NCI-H1694 (cell line): ENCODE measurements around the gene PUS10.
"Not testable (repeated sequence)": the region's sequence is repeated elsewhere in the genome, so short reads cannot be mapped to it uniquely, and the experiment has no call there.

ENCODE experiments used
- DNase-seq: peaks from one replicate; lab custom pipeline; 2025; lab: John Stamatoyannopoulos, UW

Gene PUS10, protein sequence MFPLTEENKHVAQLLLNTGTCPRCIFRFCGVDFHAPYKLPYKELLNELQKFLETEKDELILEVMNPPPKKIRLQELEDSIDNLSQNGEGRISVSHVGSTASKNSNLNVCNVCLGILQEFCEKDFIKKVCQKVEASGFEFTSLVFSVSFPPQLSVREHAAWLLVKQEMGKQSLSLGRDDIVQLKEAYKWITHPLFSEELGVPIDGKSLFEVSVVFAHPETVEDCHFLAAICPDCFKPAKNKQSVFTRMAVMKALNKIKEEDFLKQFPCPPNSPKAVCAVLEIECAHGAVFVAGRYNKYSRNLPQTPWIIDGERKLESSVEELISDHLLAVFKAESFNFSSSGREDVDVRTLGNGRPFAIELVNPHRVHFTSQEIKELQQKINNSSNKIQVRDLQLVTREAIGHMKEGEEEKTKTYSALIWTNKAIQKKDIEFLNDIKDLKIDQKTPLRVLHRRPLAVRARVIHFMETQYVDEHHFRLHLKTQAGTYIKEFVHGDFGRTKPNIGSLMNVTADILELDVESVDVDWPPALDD

DNA sequence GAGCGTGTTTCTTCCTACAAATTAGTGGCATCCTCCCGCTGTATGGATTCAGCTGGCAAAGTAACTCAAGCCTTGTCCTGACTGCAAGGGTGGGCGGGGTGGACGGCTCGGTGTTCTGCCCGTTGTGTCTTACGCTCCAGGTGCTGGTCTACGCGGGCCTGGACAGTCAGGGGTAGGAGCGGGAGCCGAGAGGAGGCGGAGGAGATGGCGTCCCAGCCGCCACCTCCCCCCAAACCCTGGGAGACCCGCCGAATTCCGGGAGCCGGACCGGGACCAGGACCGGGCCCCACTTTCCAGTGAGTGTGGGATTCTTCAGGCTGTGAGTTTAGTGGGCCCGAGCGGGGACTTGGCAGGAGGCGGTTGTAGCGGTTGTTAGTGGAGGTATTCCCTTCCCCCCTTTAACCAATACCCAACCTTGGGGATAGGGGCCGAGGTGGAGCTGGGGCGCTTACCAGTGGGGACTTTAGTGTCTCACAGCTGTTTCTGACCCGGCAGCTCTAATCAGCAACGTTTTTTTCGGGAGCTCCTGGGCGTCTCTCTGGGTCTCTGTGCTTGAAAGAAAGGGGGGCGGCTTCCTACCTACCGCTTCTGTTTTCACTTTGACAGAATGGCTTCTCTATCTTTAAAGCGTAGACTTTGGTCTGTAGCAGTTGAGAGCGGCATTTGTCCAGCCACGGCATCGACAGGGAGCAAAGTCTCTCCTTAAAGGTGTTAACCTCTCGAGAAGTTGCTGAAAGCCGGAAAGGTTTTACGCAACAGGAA is at the start of gene PUS10, which contains the start of gene PEX13:
TSS of gene PUS10 (minus strand) at position 700 of the 762 bp plus-strand sequence. CDS start 6,365 bp downstream, outside the sequence.
TSS of gene PEX13 (plus strand) at position 165 of the 762 bp plus-strand sequence. CDS start at position 205, 40 bp downstream.
- peak; percentile 74 for DNase-seq

DNA sequence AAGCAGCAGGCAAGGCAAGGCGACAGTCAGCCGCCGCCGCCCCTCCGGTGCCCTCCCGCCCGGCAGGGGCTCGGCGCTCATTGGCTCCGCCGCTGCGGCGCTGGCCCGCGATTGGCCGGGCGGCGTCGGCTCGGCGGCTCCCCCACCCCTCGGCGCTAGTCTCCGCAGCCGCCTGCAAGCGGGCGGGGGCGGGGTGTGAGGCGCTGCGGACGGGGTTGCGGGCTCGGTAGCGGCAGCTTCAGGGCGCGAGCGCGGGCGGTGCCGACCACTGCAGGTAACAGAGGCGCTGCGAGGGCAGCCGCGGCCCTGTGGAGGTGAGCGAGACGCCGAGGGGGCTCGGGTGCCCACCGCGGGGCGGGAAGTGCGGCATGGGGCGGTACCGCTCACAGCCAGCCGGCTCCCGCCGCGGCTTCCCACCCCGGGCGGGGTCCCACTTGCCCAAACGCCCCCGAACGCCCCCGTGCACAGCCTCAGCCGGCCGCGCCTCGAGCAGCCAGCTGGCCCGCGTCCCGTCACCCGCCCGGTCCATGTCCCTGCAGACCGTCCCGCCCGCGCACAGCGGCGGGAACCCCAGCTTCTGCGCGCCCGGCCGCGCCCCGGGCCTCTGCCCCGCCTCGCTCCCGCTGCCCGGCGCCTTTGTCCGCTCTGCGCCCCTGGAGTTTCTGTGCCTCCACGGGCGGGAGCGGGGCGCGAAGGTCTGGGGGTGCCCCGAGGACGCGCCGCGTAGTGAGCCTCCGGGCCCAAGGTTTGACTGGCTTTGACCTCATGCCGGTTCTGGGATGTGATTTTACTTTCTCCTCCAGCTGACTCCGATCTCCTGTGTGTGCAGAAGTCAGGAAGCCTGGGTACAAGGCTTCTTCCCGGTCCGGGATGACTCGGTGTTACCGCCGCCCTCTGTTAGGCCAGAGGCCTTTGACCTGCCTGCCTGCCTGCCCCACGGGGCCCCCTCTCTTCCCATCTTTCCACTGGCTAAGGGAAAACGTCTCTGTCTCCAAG is 48.0 kb upstream of the PUS10 start, which contains the start of gene SANBR:
TSS of gene SANBR (plus strand) at position 158 of the 996 bp plus-strand sequence. CDS start 4,480 bp downstream, outside the sequence.
- peak; percentile 81 for DNase-seq

DNA sequence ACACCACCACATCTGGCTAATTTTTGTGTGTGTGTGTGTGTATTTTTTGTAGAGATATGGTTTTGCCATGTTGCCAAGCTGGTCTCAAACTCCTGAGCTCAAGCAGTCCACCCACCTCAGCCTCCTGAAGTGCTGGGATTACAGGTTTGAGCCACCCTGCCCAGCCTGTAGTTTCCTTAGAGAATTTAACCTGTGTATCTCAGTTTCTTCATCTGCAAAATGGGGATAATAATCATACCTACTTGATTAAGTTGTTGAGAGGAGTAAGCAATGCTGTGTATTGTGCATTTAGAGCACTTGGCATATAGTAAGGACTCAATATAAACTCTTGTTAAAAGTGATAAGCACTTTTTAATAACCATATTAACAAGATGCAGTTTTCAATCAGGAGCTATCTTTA is 41.3 kb upstream of the PUS10 start:
- DNase-seq, result no peak

DNA sequence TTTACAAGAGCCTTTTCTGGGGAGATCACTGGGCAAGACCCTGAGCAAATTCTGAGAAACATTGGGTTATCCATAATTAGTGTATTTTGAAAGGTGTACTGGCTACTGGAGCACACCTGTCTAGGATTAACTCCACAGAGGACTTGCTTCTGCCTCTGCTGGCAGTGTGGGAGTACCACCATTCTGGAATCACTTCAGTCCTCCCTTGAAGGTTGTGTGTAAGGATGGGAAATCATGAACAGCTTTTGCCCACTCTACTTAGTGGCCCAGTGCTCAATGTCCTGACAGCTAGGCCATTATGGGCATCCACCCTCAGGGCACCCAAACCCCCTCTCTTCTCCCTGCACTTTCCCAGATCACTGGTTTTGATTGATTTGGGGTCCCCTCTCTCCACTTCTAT is 39.5 kb upstream of the PUS10 start:
- no peak for DNase-seq

DNA sequence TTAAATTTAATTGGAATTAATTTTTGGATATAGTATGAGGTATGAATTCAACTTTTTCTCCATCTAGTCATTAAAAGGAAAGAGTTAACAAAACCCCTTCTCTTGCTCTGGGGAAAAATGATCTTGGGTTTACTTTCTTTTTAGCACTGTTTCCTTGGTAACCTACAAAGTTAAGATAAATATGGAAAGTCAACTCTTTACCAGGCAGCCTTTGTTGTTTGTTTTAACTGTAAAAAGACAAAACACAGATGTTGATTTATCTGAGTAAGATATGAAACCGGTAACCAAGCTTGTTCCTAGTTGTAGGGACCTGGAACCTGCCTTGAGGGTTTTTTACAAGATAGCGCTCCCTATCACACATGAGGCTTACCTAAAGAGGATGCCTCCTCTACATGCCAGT is 37.5 kb upstream of the PUS10 start:
- no peak for DNase-seq

DNA sequence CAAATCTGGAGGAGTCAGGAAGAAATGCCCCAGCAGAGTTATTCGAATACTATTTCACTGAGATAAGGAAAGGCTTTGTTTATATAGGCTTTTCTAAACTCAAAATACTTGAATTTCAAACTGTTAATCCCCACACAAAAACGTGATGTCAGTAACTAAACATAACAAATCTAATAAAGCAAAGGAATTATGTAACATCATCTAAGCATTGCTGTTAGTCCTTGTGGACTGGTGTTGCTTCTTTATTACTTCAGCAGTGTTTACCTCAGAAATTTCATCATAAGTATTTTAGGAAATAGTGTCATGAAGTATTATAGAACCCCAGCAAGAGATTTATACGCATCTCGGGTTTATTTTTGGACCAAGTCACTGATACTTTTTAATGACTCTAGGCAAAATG is 27.9 kb upstream of the PUS10 start:
- DNase-seq, result no peak

DNA sequence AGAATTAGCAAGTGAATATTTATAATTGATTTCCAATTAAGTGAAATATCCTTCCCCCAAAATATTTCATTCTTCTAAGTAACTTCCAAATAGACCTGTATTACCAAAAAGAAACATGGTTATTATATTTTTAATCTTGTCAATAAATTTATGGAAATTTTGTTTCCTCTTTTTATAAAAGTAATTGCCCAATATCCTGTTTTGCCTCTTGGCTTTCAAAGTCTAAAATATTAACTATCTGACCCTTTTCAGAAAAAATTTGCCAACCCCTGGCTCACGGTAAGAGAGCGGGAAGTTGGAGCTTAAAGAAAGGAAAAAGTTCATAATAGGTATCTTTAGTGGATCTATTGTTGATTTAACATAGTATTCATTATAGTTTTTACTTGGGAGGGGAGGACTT is 27.2 kb upstream of the PUS10 start:
- DNase-seq, result no peak

DNA sequence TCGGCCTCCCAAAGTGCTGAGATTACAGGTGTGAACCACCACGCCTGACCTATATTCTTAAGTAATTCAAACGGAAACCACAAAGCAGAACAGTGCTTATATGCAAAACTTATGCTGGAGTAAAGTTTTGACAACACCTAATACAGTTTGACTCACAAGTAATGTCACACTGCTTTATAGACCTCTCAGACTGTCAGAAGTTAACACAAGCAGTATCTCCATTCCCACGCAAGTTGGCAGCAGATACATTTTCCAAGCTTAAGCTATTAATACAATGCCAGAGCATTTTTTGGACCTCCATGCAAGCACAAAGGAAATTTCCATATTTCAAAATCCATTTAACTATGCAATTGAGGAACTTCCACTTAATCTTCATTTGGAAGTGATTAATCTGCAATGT is 26.6 kb upstream of the PUS10 start:
- DNase-seq, result no peak

DNA sequence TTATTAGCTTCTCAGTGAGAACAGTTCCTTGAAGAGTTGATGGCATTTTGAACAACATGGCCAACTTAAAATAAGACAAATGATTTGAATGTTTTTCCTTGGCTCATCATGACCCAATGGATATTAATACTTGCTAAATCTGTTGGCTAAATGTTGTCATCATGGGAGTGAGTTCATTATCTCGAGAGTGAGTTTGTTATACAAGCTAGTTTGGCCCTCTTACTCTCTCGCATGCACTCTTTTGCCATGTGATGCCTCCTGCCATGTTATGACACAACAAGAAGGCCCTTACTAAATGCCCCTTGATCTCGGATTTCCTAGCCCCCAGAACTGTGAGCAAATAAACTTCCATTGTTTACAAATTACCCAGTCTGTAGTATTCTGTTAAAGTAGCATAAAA is 24.8 kb upstream of the PUS10 start:
- DNase-seq, result no peak

DNA sequence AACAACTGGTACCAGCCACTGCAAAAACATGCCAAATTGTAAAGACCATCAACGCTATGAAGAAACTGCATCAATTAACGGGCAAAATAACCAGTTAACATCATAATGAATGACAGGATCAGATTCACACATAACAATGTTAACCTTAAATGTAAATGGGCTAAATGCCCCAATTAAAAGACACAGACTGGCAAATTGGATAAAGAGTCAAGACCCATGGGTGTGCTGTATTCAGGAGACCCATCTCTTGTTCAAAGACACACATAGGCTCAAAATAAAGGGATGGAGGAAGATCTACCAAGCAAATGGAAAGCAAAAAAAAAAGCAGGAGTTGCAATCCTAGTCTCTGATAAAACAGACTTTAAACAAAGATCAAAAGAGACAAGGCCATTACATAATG is 18.6 kb upstream of the PUS10 start:
- not testable (repeated sequence) for DNase-seq

DNA sequence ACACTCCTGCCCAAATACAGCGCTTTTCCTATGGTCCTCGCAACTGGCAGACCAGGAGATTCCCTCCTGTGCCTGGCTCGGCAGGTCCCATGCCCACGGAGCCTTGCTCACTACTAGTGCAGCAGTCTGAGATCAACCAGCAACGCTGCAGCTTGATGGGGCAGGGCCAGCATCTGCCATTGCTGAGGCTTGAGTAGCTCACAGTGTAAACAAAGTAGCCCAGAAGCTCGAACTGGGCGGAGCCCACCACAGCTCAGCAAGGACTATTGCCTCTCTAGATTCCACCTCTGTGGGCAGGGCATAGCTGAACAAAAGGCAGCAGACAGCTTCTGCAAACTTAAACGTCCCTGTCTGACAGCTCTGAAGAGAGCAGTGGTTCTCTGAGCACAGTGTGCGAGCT is 16.5 kb upstream of the PUS10 start:
- not testable (repeated sequence) for DNase-seq

DNA sequence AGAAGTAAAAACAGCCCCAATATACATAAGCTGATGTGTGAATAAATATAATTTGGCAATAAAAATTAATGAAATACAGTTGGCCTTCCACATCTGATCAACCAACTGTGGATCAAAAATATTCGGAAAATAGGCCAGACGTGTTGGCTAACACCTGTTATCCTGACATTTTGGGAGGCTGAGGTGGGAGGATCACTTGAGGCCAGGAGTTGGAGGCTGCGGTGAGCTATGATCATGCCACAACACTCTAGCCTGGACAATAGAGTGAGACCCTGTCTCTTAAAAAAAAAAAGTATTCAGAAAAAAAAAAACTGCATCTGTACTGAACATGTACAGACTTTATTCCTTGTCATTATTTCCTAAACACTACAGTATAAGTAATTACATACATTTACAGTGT is 11.5 kb upstream of the PUS10 start:
- DNase-seq, result no peak

DNA sequence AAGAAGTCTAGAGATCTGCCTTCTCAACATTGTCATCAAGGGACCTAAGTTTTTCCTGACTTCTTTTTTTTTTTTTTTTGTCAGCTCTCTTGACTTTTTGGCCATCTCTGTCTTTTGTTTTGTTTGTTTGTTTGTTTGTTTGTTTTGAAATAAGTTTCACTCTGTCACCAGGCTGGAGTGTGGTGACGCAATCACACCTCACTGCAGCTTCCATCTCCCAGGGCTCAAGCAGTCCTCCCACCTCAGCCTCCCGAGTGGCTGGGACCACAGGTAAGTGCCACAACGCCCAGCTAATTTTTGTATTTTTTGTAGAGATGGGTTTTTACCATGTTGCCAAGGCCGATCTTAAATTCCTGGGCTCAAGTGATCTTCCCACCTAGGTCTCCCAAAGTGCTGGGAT is 5.6 kb upstream of the PUS10 start:
- DNase-seq, result no peak

DNA sequence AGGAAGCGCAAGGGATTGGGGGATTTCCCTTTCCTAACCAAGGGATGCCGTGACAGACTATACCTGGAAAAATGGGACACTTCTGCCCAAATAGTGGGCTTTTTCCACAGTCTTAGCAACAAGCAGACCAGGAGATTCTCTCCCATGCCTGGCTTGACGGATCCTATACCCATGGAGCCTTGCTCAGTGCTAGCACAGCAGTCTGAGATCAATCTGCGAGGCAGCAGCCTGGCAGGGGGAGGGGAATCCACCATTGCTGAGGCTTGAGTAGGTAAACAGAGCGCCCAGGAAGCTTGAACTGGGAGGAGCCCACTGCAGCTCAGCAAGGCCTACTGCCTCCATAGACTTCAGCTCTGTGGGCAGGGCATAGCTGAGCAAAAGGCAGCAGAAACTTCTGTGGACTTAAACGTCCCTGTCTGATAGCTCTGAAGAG is 3.2 kb upstream of the PUS10 start:
- no peak for DNase-seq

DNA sequence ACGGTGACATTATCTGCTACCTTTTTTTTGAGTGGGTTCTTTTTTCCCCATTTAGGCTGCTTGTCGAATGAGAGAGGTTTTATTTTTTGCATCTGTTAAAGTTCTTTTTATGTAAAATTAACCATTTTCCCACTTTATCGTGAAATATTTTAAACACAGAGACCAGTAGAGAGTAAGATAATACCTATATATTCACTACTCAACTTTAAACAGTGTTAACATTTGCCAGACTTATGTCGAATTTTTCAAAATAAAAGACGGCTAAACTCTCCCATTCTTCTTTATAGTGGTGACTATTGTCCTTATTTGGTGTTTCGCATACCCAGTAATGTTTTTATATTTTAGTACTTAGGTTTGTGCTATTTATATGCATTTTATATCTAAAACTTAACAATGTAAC is 743 bp upstream of the PUS10 start:
- DNase-seq, result no peak

DNA sequence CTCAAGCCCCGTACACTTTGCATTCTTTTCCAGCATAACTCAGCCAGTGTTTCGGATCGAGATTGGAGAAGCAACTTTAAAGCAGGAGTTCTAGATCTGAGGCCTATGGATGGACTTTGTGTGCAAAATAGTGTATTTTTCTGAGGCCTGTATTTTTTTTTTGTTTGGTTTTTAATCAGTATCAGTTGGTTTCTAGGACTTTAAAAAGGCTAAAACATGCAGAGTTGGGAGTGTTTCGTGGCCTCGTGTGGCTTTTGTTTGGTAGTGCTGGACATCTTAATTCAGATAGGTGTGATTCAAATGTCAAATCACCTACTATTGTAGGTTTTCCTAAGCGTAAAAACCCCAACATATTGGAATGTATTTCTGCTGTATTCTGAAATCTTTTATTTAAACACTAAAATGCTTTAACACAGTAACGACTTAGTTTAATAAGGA is 282 bp upstream of the PUS10 start:
- DNase-seq, result no peak

DNA sequence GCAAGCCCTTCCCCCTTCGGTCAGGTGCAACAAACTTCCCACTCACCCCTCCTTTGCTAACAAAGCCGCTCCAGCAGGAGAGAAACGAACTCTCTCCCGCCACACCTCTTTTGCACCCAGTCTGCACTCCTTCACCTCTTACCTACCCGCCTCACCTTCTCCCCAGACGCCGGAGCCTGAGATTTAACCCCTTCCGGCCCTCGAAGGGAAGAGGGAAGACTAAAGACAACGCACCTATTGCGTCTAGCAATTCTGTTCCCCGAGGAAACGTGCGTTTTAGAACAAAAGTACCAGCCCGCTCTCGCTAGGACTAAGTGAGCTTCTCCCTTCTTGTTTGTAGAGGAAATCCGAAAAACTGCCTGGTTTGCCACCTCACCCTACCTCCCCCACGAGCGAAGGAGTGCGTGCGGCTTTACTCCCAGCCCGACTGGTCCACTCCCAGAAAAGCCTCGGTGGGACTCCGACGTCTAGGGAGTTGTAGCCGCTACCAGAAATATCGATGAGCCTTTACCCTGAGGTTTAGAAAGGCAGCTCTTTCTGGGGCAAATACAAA is 976 bp downstream of the PUS10 start:
- DNase-seq, result peak; percentile 85

DNA sequence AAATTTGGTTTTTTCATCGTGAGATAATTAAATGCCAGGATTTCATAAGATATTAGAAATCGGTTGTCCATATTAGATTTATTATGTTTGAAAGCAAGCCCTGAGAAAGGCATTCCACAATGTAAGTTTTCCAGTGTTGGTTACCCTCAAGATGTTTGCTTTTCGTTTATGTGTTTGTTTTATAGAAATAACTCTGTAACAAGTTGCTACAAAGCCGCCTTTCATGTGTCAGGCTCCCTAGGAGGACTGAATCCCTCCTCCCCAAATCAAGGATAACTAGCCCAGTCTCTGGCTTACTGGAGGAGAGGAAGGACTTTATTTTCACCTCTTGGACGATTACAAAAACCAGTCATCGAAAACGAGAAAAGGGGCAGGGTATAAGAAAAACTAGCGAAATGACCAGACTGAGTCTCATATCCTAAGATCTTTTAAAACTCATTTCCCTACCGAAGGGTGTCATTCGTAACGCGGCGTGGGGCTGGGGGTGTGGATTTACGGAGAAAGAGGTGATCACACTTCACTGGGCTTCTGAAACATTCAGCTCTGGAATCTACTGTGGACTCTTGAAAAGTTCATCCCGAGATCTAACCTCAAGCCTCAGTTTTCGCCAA is 1.6 kb downstream of the PUS10 start:
- no peak for DNase-seq

DNA sequence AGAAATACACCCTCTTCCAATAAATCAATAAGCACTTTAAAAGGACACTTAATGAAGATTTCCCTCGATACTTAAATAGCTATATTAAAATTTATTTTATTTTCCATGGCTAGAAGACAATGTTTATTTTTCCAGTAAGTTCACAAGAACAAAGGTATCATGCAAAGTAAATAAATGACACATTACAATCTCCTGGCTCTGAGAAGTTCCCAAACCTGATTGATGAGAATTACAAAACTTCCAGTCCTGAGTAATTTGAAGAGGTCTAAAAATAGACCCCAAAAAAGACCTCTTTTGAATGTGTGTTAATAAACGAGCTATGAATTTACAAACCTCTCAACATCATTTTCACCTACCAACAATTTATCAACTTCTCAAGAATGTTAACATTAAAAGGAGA is 2.1 kb downstream of the PUS10 start:
- no peak for DNase-seq

DNA sequence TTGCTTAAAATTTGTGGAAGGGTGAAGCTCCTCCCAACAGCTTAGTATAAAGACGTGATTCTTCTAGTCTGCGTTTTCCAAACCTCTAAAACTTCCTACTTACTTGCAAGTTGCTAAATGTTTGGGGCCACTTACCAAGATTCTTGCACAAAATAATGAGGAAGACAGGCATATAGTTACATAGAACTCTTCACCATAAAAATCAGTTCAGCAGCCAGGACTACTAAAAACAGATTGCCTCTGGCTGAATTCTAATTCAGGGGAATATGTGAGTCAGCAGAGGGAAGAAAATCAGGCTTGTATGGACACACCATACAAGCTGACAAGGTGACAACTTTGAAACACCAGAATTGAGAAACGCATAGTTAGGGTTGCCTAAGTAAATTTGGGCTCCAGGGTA is 3.3 kb downstream of the PUS10 start:
- no peak for DNase-seq

DNA sequence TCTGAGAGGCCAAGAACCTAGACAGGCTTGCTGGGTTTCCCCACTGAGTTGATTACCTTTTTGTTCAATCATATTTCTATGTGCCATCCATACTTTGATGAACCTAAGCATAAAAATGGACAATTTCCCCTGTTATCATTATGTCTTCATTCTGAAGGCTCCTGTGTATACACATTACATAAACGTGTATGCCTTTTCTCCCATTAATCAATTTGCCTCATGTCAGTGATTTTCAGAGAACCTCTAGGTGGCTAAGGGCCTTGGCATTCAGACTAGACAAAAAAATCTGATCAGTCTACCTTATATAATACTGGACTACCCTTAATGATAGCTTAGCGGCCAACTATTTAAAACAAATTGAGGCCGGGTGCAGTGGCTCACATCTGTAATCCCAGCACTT is 4.7 kb downstream of the PUS10 start:
- no peak for DNase-seq
